ENCODE results near the gene PLA2G12B.
"Not testable (repeated sequence)": the region's sequence is repeated elsewhere in the genome, so short reads cannot be mapped to it uniquely, and the experiment has no call there.

- TF ChIP-seq, protein P1, sequence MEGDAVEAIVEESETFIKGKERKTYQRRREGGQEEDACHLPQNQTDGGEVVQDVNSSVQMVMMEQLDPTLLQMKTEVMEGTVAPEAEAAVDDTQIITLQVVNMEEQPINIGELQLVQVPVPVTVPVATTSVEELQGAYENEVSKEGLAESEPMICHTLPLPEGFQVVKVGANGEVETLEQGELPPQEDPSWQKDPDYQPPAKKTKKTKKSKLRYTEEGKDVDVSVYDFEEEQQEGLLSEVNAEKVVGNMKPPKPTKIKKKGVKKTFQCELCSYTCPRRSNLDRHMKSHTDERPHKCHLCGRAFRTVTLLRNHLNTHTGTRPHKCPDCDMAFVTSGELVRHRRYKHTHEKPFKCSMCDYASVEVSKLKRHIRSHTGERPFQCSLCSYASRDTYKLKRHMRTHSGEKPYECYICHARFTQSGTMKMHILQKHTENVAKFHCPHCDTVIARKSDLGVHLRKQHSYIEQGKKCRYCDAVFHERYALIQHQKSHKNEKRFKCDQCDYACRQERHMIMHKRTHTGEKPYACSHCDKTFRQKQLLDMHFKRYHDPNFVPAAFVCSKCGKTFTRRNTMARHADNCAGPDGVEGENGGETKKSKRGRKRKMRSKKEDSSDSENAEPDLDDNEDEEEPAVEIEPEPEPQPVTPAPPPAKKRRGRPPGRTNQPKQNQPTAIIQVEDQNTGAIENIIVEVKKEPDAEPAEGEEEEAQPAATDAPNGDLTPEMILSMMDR (IDR thresholded peaks at IDR 0.05): not testable (repeated sequence)
- TF ChIP-seq POLR2A (IDR thresholded peaks at IDR 0.05): not testable (repeated sequence)
Observed at GRCh38 chr10:72917803-72918332, 36.7 kb downstream of the PLA2G12B start.
